NCI-H2107 (cell line): Measurements from ENCODE around the gene ECEL1.
"Not testable (repeated sequence)": the region's sequence is repeated elsewhere in the genome, so short reads cannot be mapped to it uniquely, and the experiment has no call there.

Source experiments
- DNase-seq: peaks from one replicate; lab custom pipeline; 2025; lab: John Stamatoyannopoulos, UW

Gene ECEL1

GRCh38 chr2:232441147-232441651, 46.4 kb downstream of the ECEL1 start:
- no peak for DNase-seq

- DNase-seq, result peak; percentile 50
These were observed 47.2 kb downstream of the ECEL1 start for GRCh38 chr2:232440220-232441018.

GRCh38 chr2:232439758-232440135, 47.9 kb downstream of the ECEL1 start:
- DNase-seq, result no peak

- no peak for DNase-seq
These were observed 48.5 kb downstream of the ECEL1 start for GRCh38 chr2:232438951-232439757.

- DNase-seq, result no peak
These were observed 49.5 kb downstream of the ECEL1 start for GRCh38 chr2:232438091-232438490.

- DNase-seq, result no peak
These were observed 50.5 kb downstream of the ECEL1 start for GRCh38 chr2:232437195-232437571.

- no peak for DNase-seq
These were observed 51.0 kb downstream of the ECEL1 start for GRCh38 chr2:232436381-232437194.

- no peak for DNase-seq
These were observed 51.8 kb downstream of the ECEL1 start for GRCh38 chr2:232435805-232436204.

GRCh38 chr2:232435375-232435648, 52.3 kb downstream of the ECEL1 start:
- DNase-seq, result no peak

- no peak for DNase-seq
These were observed 52.9 kb downstream of the ECEL1 start for GRCh38 chr2:232434563-232435374.

GRCh38 chr2:232434091-232434490, 53.5 kb downstream of the ECEL1 start:
- no peak for DNase-seq

- DNase-seq, result not testable (repeated sequence)
These were observed 54.0 kb downstream of the ECEL1 start for GRCh38 chr2:232433622-232434021.

GRCh38 chr2:232432598-232433184, 54.9 kb downstream of the ECEL1 start:
- DNase-seq, result no peak

GRCh38 chr2:232431705-232432590, 55.7 kb downstream of the ECEL1 start:
- no peak for DNase-seq
